ENCODE measurements around the gene STRA6.

DNA sequence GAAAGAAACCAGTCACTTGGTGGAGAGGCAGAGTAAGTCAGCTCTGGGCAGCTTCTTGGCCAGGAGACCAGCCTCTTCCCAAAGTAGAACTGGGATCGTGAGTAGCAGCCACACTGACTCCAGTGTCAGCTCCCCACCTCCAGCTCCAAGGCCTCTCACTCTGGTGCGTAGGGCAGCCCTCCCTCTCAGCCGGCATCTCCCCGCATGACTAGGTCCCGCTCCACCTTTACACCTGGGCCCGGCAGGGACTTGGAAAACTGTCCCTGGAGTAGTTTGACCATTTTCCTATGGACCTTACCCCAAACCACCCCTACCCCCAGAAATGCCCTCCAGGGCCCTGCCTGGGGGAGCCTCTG, 3.3 kb downstream of the STRA6 start:
- TF ChIP-seq POLR2AphosphoS5 (IDR thresholded peaks at IDR 0.05), result no peak
- TF ChIP-seq, protein P1, sequence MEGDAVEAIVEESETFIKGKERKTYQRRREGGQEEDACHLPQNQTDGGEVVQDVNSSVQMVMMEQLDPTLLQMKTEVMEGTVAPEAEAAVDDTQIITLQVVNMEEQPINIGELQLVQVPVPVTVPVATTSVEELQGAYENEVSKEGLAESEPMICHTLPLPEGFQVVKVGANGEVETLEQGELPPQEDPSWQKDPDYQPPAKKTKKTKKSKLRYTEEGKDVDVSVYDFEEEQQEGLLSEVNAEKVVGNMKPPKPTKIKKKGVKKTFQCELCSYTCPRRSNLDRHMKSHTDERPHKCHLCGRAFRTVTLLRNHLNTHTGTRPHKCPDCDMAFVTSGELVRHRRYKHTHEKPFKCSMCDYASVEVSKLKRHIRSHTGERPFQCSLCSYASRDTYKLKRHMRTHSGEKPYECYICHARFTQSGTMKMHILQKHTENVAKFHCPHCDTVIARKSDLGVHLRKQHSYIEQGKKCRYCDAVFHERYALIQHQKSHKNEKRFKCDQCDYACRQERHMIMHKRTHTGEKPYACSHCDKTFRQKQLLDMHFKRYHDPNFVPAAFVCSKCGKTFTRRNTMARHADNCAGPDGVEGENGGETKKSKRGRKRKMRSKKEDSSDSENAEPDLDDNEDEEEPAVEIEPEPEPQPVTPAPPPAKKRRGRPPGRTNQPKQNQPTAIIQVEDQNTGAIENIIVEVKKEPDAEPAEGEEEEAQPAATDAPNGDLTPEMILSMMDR (IDR thresholded peaks at IDR 0.05), result no peak
